ENCODE results near the gene ACACB.

ACACB gene

GRCh38 chr12:109115758-109116610, at the start of gene ACACB:
Gene ACACB, plus strand, starts transcription at chr12:109116587. Its CDS starts 22,819 bp downstream, at chr12:109139406.
- DNase-seq: no peak

- DNase-seq: no peak
These were observed 46.8 kb upstream of the ACACB start for GRCh38 chr12:109069307-109070271.

- DNase-seq: no peak
These were observed 41.5 kb upstream of the ACACB start for GRCh38 chr12:109074866-109075265.

GRCh38 chr12:109082751-109083150, 33.6 kb upstream of the ACACB start:
- no peak for DNase-seq

GRCh38 chr12:109084425-109084824, 32.0 kb upstream of the ACACB start:
- DNase-seq: no peak

GRCh38 chr12:109085590-109085989, 30.8 kb upstream of the ACACB start:
- no peak for DNase-seq

GRCh38 chr12:109087250-109087649, 29.1 kb upstream of the ACACB start:
- DNase-seq: no peak

GRCh38 chr12:109088818-109089217, 27.6 kb upstream of the ACACB start:
- no peak for DNase-seq

- no peak for DNase-seq
These were observed 26.7 kb upstream of the ACACB start for GRCh38 chr12:109089683-109090082.

GRCh38 chr12:109092497-109093021, 23.8 kb upstream of the ACACB start:
- no peak for DNase-seq

GRCh38 chr12:109093022-109093918, 23.1 kb upstream of the ACACB start, which contains the start of gene ALKBH2:
Gene ALKBH2, minus strand, starts transcription at chr12:109093472. Its CDS starts 686 bp downstream, at chr12:109092786.
- DNase-seq: peak; percentile 80

- no peak for DNase-seq
These were observed 19.3 kb upstream of the ACACB start for GRCh38 chr12:109097140-109097434.

GRCh38 chr12:109097435-109098182, 18.8 kb upstream of the ACACB start, which contains the start of gene UNG:
Gene UNG, plus strand, starts transcription at chr12:109097597. Its CDS starts 83 bp downstream, at chr12:109097680.
- peak; percentile 84 for DNase-seq

- DNase-seq: no peak
These were observed 18.2 kb upstream of the ACACB start for GRCh38 chr12:109098183-109098604.

GRCh38 chr12:109098651-109099050, 17.7 kb upstream of the ACACB start:
- no peak for DNase-seq

GRCh38 chr12:109099431-109100020, 16.9 kb upstream of the ACACB start:
- no peak for DNase-seq

GRCh38 chr12:109100741-109101140, 15.6 kb upstream of the ACACB start:
- no peak for DNase-seq

GRCh38 chr12:109102491-109102890, 13.9 kb upstream of the ACACB start:
- no peak for DNase-seq

GRCh38 chr12:109105176-109105575, 11.2 kb upstream of the ACACB start:
- no peak for DNase-seq

- DNase-seq: no peak
These were observed 6.5 kb upstream of the ACACB start for GRCh38 chr12:109109746-109110350.
